NB4 (cell line): Measurements from ENCODE around the gene WTAP.
"Not testable (repeated sequence)": the region's sequence is repeated elsewhere in the genome, so short reads cannot be mapped to it uniquely, and the experiment has no call there.

Experiments
- DNase-seq: peaks from one replicate; pipeline ENCODE4 v3.0.0; 2010; ENCODE audit warnings: low read depth
- H3K4me3 ChIP-seq: one replicate; pipeline ENCODE4 v1.5.1; 2011; ENCODE audit warnings: mild to moderate bottlenecking, low read depth, low read length, moderate library complexity
- MAX ChIP-seq: IDR thresholded peaks from 2 replicates; pipeline ENCODE4 v1.6.1; 2011; ENCODE audit warnings: low read depth, low read length
- MYC ChIP-seq: IDR thresholded peaks from 2 replicates; pipeline ENCODE4 v1.6.1; 2011; ENCODE audit warnings: low read depth, low read length
- POLR2A ChIP-seq: IDR thresholded peaks from 2 replicates; pipeline ENCODE4 v1.6.1; 2011; ENCODE audit warnings: mild to moderate bottlenecking; ENCODE audit not compliant: insufficient read length; ENCODE audit errors: extremely low read depth
- TF ChIP-seq, protein P1 (sequence below): IDR thresholded peaks from one replicate; pipeline ENCODE4 v1.5.1; 2012; ENCODE audit warnings: low read depth, low read length

WTAP gene

GRCh38 chr6:159716247-159717096 is 10.8 kb upstream of the WTAP start:
- TF ChIP-seq, protein P1, sequence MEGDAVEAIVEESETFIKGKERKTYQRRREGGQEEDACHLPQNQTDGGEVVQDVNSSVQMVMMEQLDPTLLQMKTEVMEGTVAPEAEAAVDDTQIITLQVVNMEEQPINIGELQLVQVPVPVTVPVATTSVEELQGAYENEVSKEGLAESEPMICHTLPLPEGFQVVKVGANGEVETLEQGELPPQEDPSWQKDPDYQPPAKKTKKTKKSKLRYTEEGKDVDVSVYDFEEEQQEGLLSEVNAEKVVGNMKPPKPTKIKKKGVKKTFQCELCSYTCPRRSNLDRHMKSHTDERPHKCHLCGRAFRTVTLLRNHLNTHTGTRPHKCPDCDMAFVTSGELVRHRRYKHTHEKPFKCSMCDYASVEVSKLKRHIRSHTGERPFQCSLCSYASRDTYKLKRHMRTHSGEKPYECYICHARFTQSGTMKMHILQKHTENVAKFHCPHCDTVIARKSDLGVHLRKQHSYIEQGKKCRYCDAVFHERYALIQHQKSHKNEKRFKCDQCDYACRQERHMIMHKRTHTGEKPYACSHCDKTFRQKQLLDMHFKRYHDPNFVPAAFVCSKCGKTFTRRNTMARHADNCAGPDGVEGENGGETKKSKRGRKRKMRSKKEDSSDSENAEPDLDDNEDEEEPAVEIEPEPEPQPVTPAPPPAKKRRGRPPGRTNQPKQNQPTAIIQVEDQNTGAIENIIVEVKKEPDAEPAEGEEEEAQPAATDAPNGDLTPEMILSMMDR, result no peak
- TF ChIP-seq MYC (peak; percentile 43; the same call in 1 of the 2 replicates), MAX (0 out of 2 replicates have a peak, but pooled peaks have one; percentile 10)
- DNase-seq, result peak; percentile 88
- no peak overlapping the region for H3K4me3 ChIP-seq

- DNase-seq, result no peak
- H3K4me3 ChIP-seq, result no peak overlapping the region
- TF ChIP-seq MYC, result no peak
- TF ChIP-seq MAX, result no peak
- TF ChIP-seq POLR2A, result no peak
- TF ChIP-seq, protein P1, result no peak
Observed at GRCh38 chr6:159718634-159719033, 8.7 kb upstream of the WTAP start.

- no peak overlapping the region for H3K4me3 ChIP-seq
- peak; percentile 48 for DNase-seq
- TF ChIP-seq MYC (no peak), MAX (no peak), POLR2A (no peak)
- TF ChIP-seq, protein P1, result no peak
Observed at GRCh38 chr6:159719287-159719686, 8.0 kb upstream of the WTAP start.

GRCh38 chr6:159720708-159721107 is 6.6 kb upstream of the WTAP start:
- TF ChIP-seq MAX, result no peak
- TF ChIP-seq, protein P1, result peak; percentile 37
- TF ChIP-seq MYC, result no peak
- TF ChIP-seq POLR2A, result no peak
- peak; percentile 42 for DNase-seq
- H3K4me3 ChIP-seq, result no peak overlapping the region

DNA sequence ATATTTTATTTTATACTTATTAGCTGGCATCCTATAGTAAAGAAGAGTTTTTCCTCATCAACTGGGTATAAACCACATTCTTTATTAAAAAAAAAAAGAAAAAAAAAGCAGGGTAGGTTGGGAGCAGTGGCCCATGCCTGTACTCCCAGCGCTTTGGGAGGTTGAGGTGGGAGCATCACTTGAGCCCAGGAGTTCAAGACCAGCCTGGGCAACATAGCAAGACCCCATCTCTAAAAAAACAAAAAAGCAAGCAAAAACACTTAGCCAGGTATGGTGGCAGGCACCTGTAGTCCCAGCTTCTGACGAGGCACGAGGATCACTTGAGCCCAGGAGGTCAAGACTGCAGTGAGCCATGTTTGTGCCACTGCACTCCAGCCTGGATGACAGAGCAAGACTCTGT is 5.3 kb upstream of the WTAP start:
- not testable (repeated sequence) for H3K4me3 ChIP-seq, DNase-seq

- H3K4me3 ChIP-seq, result no peak overlapping the region
- no peak for DNase-seq
- TF ChIP-seq, protein P1, result no peak
- TF ChIP-seq MAX, result no peak
- TF ChIP-seq MYC, result no peak
- TF ChIP-seq POLR2A, result no peak
Observed at GRCh38 chr6:159722655-159723054, 4.7 kb upstream of the WTAP start.
